H1 (cell line): ENCODE measurements around the gene LRRC18. TPM values are rescaled to one million over a fixed set of nuclear protein-coding genes. Genes with fewer than 3 reads are reported as not detected.

Source experiments
- CTCF ChIA-PET: fragments of 300-600 bp; sonication (Branson Sonifier 250); formaldehyde crosslinking; loops from one replicate; lab custom pipeline; 2021; ENCODE audit not compliant: partially characterized antibody; lab: Charles Lee
- POLR2A ChIA-PET: fragments of 300-600 bp; sonication (Branson Sonifier 250); formaldehyde crosslinking; loops from one replicate; lab custom pipeline; 2021; ENCODE audit warnings: inconsistent platforms; ENCODE audit not compliant: partially characterized antibody; lab: Charles Lee
- DNase-seq, 2 experiments: peaks; one replicate each; pipeline versions ENCODE4 v3.0.0 to v3.0.0-alpha.2; 2010 to 2022; ENCODE audit warnings: low spot score in 2 of 2, low read depth in 1 of 2, mixed read lengths in 1 of 2
- FAIRE-seq: peaks from 2 replicates; lab custom pipeline; 2011; peaks lifted over from hg19 to GRCh38; lab: Jason Lieb, UNC
- H2AFZ ChIP-seq: 2 replicates; pipeline ENCODE4 v1.8.1; 2012; ENCODE audit warnings: low read length, inconsistent platforms
- H2AK5ac ChIP-seq: 2 replicates; pipeline ENCODE4 v1.6.1; 2013; ENCODE audit warnings: low read depth, low read length
- H2BK120ac ChIP-seq: replicated peaks from 2 replicates; pipeline ENCODE3; 2013; ENCODE audit warnings: low read depth, low read length, inconsistent platforms
- H2BK12ac ChIP-seq: 2 replicates; pipeline ENCODE4 v1.6.1; 2013; ENCODE audit warnings: low read depth, low read length
- H2BK15ac ChIP-seq: 2 replicates; pipeline ENCODE4 v1.6.1; 2013; ENCODE audit warnings: low read length
- H2BK20ac ChIP-seq: 2 replicates; pipeline ENCODE4 v1.6.1; 2013; ENCODE audit warnings: low read length
- H2BK5ac ChIP-seq: 2 replicates; pipeline ENCODE4 v1.6.1; 2013; ENCODE audit warnings: low read depth, low read length
- H3K14ac ChIP-seq: 2 replicates; pipeline ENCODE4 v1.6.1; 2013; ENCODE audit warnings: inconsistent platforms; ENCODE audit not compliant: insufficient read length
- H3K18ac ChIP-seq: 2 replicates; pipeline ENCODE4 v1.6.1; 2013; ENCODE audit warnings: low read length; ENCODE audit errors: extremely low read depth
- H3K23ac ChIP-seq: 2 replicates; pipeline ENCODE4 v1.6.1; 2013; ENCODE audit warnings: inconsistent platforms; ENCODE audit not compliant: insufficient read length
- H3K23me2 ChIP-seq: 2 replicates; pipeline ENCODE4 v1.6.1; 2013; ENCODE audit warnings: low read depth, low read length
- H3K27ac ChIP-seq: 2 replicates; pipeline ENCODE4 v1.6.1; 2011; ENCODE audit warnings: low read depth, low read length, inconsistent platforms
- H3K27me3 ChIP-seq, 4 experiments: replicated peaks in 1 of 4; 1 replicate in 1 of 4; 2 replicates in 3 of 4; pipeline versions ENCODE4 v1.6.1 to v1.8.1; 2011 to 2013; ENCODE audit warnings: low read length in 3 of 4, mild to moderate bottlenecking in 3 of 4, inconsistent platforms in 2 of 4, mixed read lengths in 2 of 4, moderate library complexity in 1 of 4; ENCODE audit not compliant: control insufficient read depth in 3 of 4, insufficient read depth in 3 of 4; ENCODE audit errors: extremely low read depth in 1 of 4
- H3K36me3 ChIP-seq, 4 experiments: 2 replicates each; pipeline versions ENCODE4 v1.6.1 to v1.8.1; 2011 to 2013; ENCODE audit warnings: mild to moderate bottlenecking in 4 of 4, low read length in 3 of 4, moderate library complexity in 2 of 4, control low read depth in 1 of 4, inconsistent platforms in 1 of 4; ENCODE audit not compliant: insufficient read depth in 4 of 4, control insufficient read depth in 2 of 4
- H3K4ac ChIP-seq: replicated peaks from 2 replicates; pipeline ENCODE3; 2013; ENCODE audit warnings: low read length, low read depth, mixed read lengths, inconsistent platforms; ENCODE audit not compliant: insufficient read length
- H3K4me1 ChIP-seq, 4 experiments: replicated peaks in 1 of 4; 1 replicate in 1 of 4; 2 replicates in 3 of 4; pipeline versions ENCODE4 v1.6.1 to v1.8.1; 2011 to 2013; ENCODE audit warnings: low read length in 3 of 4, inconsistent platforms in 2 of 4, mixed read lengths in 1 of 4; ENCODE audit not compliant: insufficient read depth in 4 of 4, control insufficient read depth in 3 of 4
- H3K4me2 ChIP-seq, 2 experiments: 2 replicates each; pipeline versions ENCODE4 v1.6.1 to v1.8.1; 2011 to 2013; ENCODE audit warnings: low read depth in 2 of 2, low read length in 2 of 2, control low read depth in 1 of 2, inconsistent platforms in 1 of 2, mild to moderate bottlenecking in 1 of 2; ENCODE audit not compliant: insufficient read depth in 1 of 2
- H3K4me3 ChIP-seq, 4 experiments: fragments of 200-600, 300-600 bp in 1 of 4; sonication (generic), shearing (Covaris generic), sonication (Bioruptor Twin) in 1 of 4; 2 replicates each; pipeline versions ENCODE4 v1.5.1 to v1.8.1; 2011 to 2016; ENCODE audit warnings: low read length in 4 of 4, low read depth in 3 of 4, control low read depth in 2 of 4, inconsistent platforms in 2 of 4, mild to moderate bottlenecking in 2 of 4, mixed read lengths in 1 of 4, moderate library complexity in 1 of 4; ENCODE audit not compliant: insufficient read depth in 2 of 4; ENCODE audit errors: extremely low read depth in 1 of 4
- H3K56ac ChIP-seq: replicated peaks from 2 replicates; pipeline ENCODE3; 2013; ENCODE audit warnings: low read depth, mild to moderate bottlenecking, mixed read lengths, low read length, inconsistent platforms; ENCODE audit not compliant: insufficient read length
- H3K79me1 ChIP-seq: 2 replicates; pipeline ENCODE4 v1.6.1; 2013; ENCODE audit warnings: low read depth, low read length, control low read depth
- H3K79me2 ChIP-seq, 2 experiments: 2 replicates each; pipeline versions ENCODE4 v1.6.1 to v1.8.1; 2012 to 2013; ENCODE audit warnings: low read length in 2 of 2, mild to moderate bottlenecking in 2 of 2, inconsistent platforms in 1 of 2; ENCODE audit not compliant: insufficient read depth in 2 of 2, control insufficient read depth in 1 of 2
- H3K9ac ChIP-seq, 4 experiments: replicated peaks in 1 of 4; 1 replicate in 1 of 4; 2 replicates in 3 of 4; pipeline versions ENCODE4 v1.6.1 to v1.8.1; 2011 to 2013; ENCODE audit warnings: low read depth in 3 of 4, low read length in 3 of 4, control low read depth in 2 of 4, mild to moderate bottlenecking in 2 of 4, moderate library complexity in 2 of 4, inconsistent platforms in 1 of 4; ENCODE audit errors: extremely low read depth in 1 of 4
- H3K9me3 ChIP-seq, 2 experiments: 2 replicates each; pipeline versions ENCODE4 v1.6.1 to v1.8.1; 2012 to 2013; ENCODE audit warnings: mild to moderate bottlenecking in 2 of 2, moderate library complexity in 2 of 2, control low read depth in 1 of 2, inconsistent platforms in 1 of 2, low read depth in 1 of 2, low read length in 1 of 2, mixed read lengths in 1 of 2; ENCODE audit not compliant: insufficient read depth in 2 of 2
- H4K20me1 ChIP-seq, 2 experiments: replicated peaks in 1 of 2; 2 replicates each; pipeline versions ENCODE3 to v1.8.1; 2011 to 2013; ENCODE audit warnings: inconsistent platforms in 2 of 2, low read length in 2 of 2, mild to moderate bottlenecking in 1 of 2; ENCODE audit not compliant: insufficient read depth in 2 of 2, control insufficient read depth in 1 of 2
- H4K5ac ChIP-seq: 2 replicates; pipeline ENCODE4 v1.6.1; 2013; ENCODE audit warnings: low read length, low read depth, mixed read lengths, inconsistent platforms; ENCODE audit not compliant: insufficient read length
- H4K8ac ChIP-seq: 2 replicates; pipeline ENCODE4 v1.8.0; 2013; ENCODE audit warnings: mild to moderate bottlenecking, moderate library complexity, low read length, inconsistent platforms; ENCODE audit not compliant: insufficient read depth; ENCODE audit errors: extremely low read depth
- H4K91ac ChIP-seq: replicated peaks from 2 replicates; pipeline ENCODE3; 2013; ENCODE audit warnings: low read length, mixed read lengths, inconsistent platforms; ENCODE audit not compliant: insufficient read length
- CTBP2 ChIP-seq: IDR thresholded peaks from 2 replicates; pipeline ENCODE4 v1.7.0; 2011; ENCODE audit warnings: borderline replicate concordance, mild to moderate bottlenecking, moderate library complexity, mixed read lengths, low read length; ENCODE audit not compliant: insufficient read depth, insufficient read length
- JUN ChIP-seq: IDR thresholded peaks from 2 replicates; pipeline ENCODE4 v1.6.1; 2011; ENCODE audit warnings: low read depth, mild to moderate bottlenecking, improper control_type of control experiment, low read length
- WGBS, 2 experiments: shearing (Covaris generic) in 1 of 2; methylation state at CpG; one replicate each; pipeline versions ENCODE4 v1.1.6 to v1.1.7; 2013 to 2015; ENCODE audit warnings: low lambda C conversion rate in 2 of 2, mixed read lengths in 2 of 2, inconsistent platforms in 1 of 2, low coverage in 1 of 2, missing lambda C conversion rate in 1 of 2; ENCODE audit not compliant: insufficient replicate concordance in 2 of 2, insufficient coverage in 1 of 2, insufficient read length in 1 of 2; ENCODE audit errors: extremely low coverage in 1 of 2, missing lambda C conversion rate in 1 of 2; 5-methylcytosine and 5-hydroxymethylcytosine counted together
- polyA plus RNA-seq, 7 experiments: library from polyadenylated mRNA; depleted of rRNA in 3 of 7; stranded (reverse) in 5 of 7; unstranded in 2 of 7; fragments of >200 nt in 5 of 7; fragments of 200-250 nt in 2 of 7; gene quantifications; 1 replicate in 5 of 7; 2 replicates in 1 of 7; 4 replicates in 1 of 7; pipeline versions ENCODE4 v1.2.1 to v1.2.3, GENCODE V29; 2011 to 2013; ENCODE audit warnings: missing spikeins in 2 of 7, mixed read lengths in 2 of 7
- total RNA-seq: library from RNA; stranded (reverse); fragmentation: NEBNext Ultra II Directional; extraction: Animal tissue kit (Norgen Biotek cat#: 25700); gene quantifications from 2 replicates; pipeline ENCODE4 v1.2.1, GENCODE V29; 2021

The LRRC18 gene
- total and polyA plus RNA-seq, 2 of the 8 experiments (the other 6 are each of a cell fraction or from before 2014, with no cell fraction given), result not detected

GRCh38 chr10:48940958-48941357, 1.3 kb upstream of the LRRC18 start:
- no peaks in the 10 kb centered on the region for H3K9me3 ChIP-seq
- POLR2A ChIA-PET, result interaction anchor here (0.7 kb wide), 1 partner anchor 214 kb away, joined by 3 read pairs; no protein-coding TSS in a partner anchor
- TF ChIP-seq CTBP2 (no peak), JUN (no peak)
- WGBS, 2 experiments, result 78% methylated on average over 7 of the region's 7 CpGs; no CpG with 5 or more reads in 1 of the 2 experiments
- H3K4ac ChIP-seq, result no peak overlapping the region
- H3K4me1 ChIP-seq, result no peaks in the 10 kb centered on the region
- H2BK5ac ChIP-seq, result no peak overlapping the region
- no peaks in the 10 kb centered on the region; a peak in 1 of 7 replicates for H3K27me3 ChIP-seq
- no peak overlapping the region for H2BK15ac ChIP-seq
- no peaks in the 10 kb centered on the region for H3K79me2 ChIP-seq
- no peak overlapping the region for H3K4me3 ChIP-seq
- H2BK20ac ChIP-seq, result no peak overlapping the region
- CTCF ChIA-PET, result interaction anchor here (1.2 kb wide), 1 partner anchor 8 kb away, joined by 4 read pairs; no protein-coding TSS in a partner anchor
- no peak overlapping the region for H2BK120ac ChIP-seq
- H4K20me1 ChIP-seq, result peaks cover 0 to 1% of the 10 kb centered on the region in 2 experiments
- no peak overlapping the region for H2BK12ac ChIP-seq
- H3K36me3 ChIP-seq, result no peaks in the 10 kb centered on the region
- H4K5ac ChIP-seq, result no peak overlapping the region
- no peak overlapping the region for H2AK5ac ChIP-seq
- H4K8ac ChIP-seq, result no peak overlapping the region
- no peak overlapping the region for H3K4me2 ChIP-seq
- no peaks in the 10 kb centered on the region for H3K79me1 ChIP-seq
- no peak for DNase-seq
- H3K18ac ChIP-seq, result no peak overlapping the region
- no peak overlapping the region; a peak in 1 of 7 replicates for H3K9ac ChIP-seq
- no peak overlapping the region for H2AFZ ChIP-seq
- H3K23ac ChIP-seq, result no peak overlapping the region
- no peak overlapping the region for H3K56ac ChIP-seq
- no peak overlapping the region for H4K91ac ChIP-seq
- no peak overlapping the region for H3K14ac ChIP-seq
- H3K27ac ChIP-seq, result no peak overlapping the region
- H3K23me2 ChIP-seq, result no peaks in the 10 kb centered on the region
- FAIRE-seq, result no peak
